Right atrium auricular region (tissue), 2 donors: ENCODE measurements around the gene GID4. TPM values are rescaled to one million over a fixed set of nuclear protein-coding genes. Genes with fewer than 3 reads are reported as not detected.

ENCODE experiments used
- DNase-seq: peaks from one replicate; pipeline ENCODE4 v3.0.0-alpha.2; 2019; ENCODE audit warnings: low spot score
- H3K27ac ChIP-seq, 2 donors: fragments of 200-600 bp; sonication (generic); 1 replicate in 1 of 2; 2 replicates in 1 of 2; pipeline ENCODE4 v1.5.1; 2016 to 2019
- H3K27me3 ChIP-seq, 2 donors: fragments of 200-600 bp; sonication (generic); one replicate each; pipeline versions ENCODE4 v1.5.1 to v1.6.0; 2017 to 2019
- H3K36me3 ChIP-seq: fragments of 200-600 bp; sonication (generic); one replicate; pipeline ENCODE4 v1.5.1; 2016
- H3K4me1 ChIP-seq, 2 donors: fragments of 200-600 bp; sonication (generic); one replicate each; pipeline versions ENCODE4 v1.5.1 to v1.6.0; 2017 to 2019
- H3K4me3 ChIP-seq, 2 donors: fragments of 200-600 bp; sonication (generic); 1 replicate in 1 of 2; 2 replicates in 1 of 2; pipeline ENCODE4 v1.5.1; 2017 to 2019; ENCODE audit warnings: mild to moderate bottlenecking in 1 of 2, moderate library complexity in 1 of 2
- H3K9me3 ChIP-seq, 2 donors: fragments of 200-600 bp; sonication (generic); one replicate each; pipeline ENCODE4 v1.5.1; 2019
- CTCF ChIP-seq, 2 donors: fragments of 200-600 bp; sonication (generic); IDR thresholded peaks; one replicate each; pipeline ENCODE4 v1.5.1; 2019; ENCODE audit warnings: antibody characterized with exemption in 2 of 2
- total RNA-seq, 2 donors: library from RNA; depleted of rRNA; stranded (reverse); fragments of >200 nt; gene quantifications; one replicate each; pipeline ENCODE4 v1.1.0, GENCODE V29; 2016

Gene GID4
- total RNA-seq, 2 donors from 2014 or later = 14.0 to 22.1 TPM

- no peak for DNase-seq
- TF ChIP-seq CTCF (IDR thresholded peaks at IDR 0.05) = no peak
- no peak overlapping the region for H3K27ac ChIP-seq
These were observed 70.8 kb downstream of the GID4 start for GRCh38 chr17:18109935-18110485.

DNA sequence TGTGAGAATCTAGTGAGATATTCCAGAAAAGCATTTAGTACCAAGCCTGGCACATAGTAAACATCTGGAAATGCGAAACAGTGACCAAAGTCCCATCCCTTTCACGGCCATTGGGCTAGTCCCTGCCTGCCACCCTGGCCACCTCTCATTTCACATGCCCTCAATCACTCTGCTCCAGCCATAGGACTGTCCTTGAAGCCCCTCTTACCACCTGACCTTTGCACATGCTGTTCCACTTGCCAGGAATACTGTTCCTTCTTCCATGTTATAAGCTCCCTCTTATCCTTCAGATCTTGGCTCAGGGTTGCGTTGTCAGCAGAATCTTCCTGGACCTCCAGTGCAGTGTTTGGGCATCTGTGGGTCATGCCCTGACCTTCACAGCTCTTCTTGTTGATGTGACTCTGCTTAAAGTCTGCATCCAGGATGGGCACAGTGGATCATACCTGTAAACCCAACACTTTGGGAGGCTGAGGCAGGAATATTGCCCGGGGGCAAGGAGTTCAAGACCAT is 71.5 kb downstream of the GID4 start:
- Histone ChIP-seq H3K4me1 (no peaks in the 10 kb centered on the region), H3K4me3 (no peak overlapping the region), H3K9me3 (no peaks in the 10 kb centered on the region), H3K27ac (no peak overlapping the region), H3K27me3 (no peaks in the 10 kb centered on the region), H3K36me3 (no peaks in the 10 kb centered on the region)
- DNase-seq = no peak
- no peak for TF ChIP-seq CTCF (IDR thresholded peaks at IDR 0.05)

More at GRCh38 chr17:18109935-18110485, 70.8 kb downstream of the GID4 start:
- no peaks in the 10 kb centered on the region for H3K27me3 ChIP-seq
- no peak overlapping the region for H3K4me3 ChIP-seq
- no peaks in the 10 kb centered on the region for H3K9me3 ChIP-seq
- no peaks in the 10 kb centered on the region for H3K4me1 ChIP-seq
- H3K36me3 ChIP-seq = peaks cover 4% of the 10 kb centered on the region

GRCh38 chr17:18111330-18111971 is 72.2 kb downstream of the GID4 start:
- no peaks in the 10 kb centered on the region for H3K27me3 ChIP-seq
- TF ChIP-seq CTCF (IDR thresholded peaks at IDR 0.05) = no peak
- H3K4me1 ChIP-seq = no peaks in the 10 kb centered on the region
- no peaks in the 10 kb centered on the region for H3K36me3 ChIP-seq
- no peak for DNase-seq
- no peak overlapping the region for H3K4me3 ChIP-seq
- H3K27ac ChIP-seq = no peak overlapping the region
- no peaks in the 10 kb centered on the region for H3K9me3 ChIP-seq

DNA sequence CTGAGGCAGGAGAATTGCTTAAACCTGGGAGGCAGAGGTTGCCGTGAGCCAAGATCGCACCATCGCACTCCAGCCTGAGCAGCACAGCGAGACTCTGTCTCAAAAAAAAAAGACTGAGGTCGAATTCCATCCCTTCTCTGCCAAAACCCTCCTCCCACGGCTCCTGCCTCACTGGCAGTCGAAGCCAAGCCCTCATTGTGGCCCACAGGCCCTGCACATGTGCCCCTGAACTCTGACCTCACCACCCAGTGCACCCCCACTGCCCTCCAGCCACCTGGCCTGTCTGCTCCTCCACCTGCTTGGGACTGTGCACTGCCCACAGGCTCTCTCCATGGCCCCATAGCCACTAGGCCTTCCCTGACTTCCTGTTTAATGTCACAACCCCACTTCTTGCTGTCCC is 76.3 kb downstream of the GID4 start:
- no peak for DNase-seq
- no peak for TF ChIP-seq CTCF (IDR thresholded peaks at IDR 0.05)

GRCh38 chr17:18116078-18116477 is 76.9 kb downstream of the GID4 start:
- H3K27me3 ChIP-seq = no peaks in the 10 kb centered on the region
- no peak for DNase-seq
- no peak overlapping the region for H3K27ac ChIP-seq
- no peak overlapping the region for H3K4me3 ChIP-seq
- H3K9me3 ChIP-seq = no peaks in the 10 kb centered on the region
- H3K36me3 ChIP-seq = no peaks in the 10 kb centered on the region
- H3K4me1 ChIP-seq = no peaks in the 10 kb centered on the region
- TF ChIP-seq CTCF (IDR thresholded peaks at IDR 0.05) = no peak

More for the DNA sequence above, 76.3 kb downstream of the GID4 start:
- no peak overlapping the region for H3K27ac ChIP-seq
- H3K9me3 ChIP-seq = no peaks in the 10 kb centered on the region
- no peaks in the 10 kb centered on the region for H3K27me3 ChIP-seq
- H3K36me3 ChIP-seq = no peaks in the 10 kb centered on the region
- no peaks in the 10 kb centered on the region for H3K4me1 ChIP-seq
- H3K4me3 ChIP-seq = no peak overlapping the region
